HepG2 (cell line): ENCODE measurements around the gene TTC31. TPM values are rescaled to one million over a fixed set of nuclear protein-coding genes. Genes with fewer than 3 reads are reported as not detected.
A peak's percentile ranks its signal among the peaks of the same experiment; 100 is the strongest.

Experiments used
- FOXP4 ChIP-seq: sonication (generic); formaldehyde crosslinking; IDR thresholded peaks from 2 replicates; pipeline ENCODE4 v1.4.0; 2020; ENCODE audit warnings: missing genetic modification reagents
- GABPB1 ChIP-seq: IDR thresholded peaks from 2 replicates; pipeline ENCODE4 v1.6.1; 2016; ENCODE audit warnings: mild to moderate bottlenecking, missing genetic modification reagents, moderate library complexity, missing compliant biosample characterization
- KLF13 ChIP-seq: sonication (generic); formaldehyde crosslinking; IDR thresholded peaks from 2 replicates; pipeline ENCODE4 v1.4.0; 2020; ENCODE audit warnings: mild to moderate bottlenecking, missing genetic modification reagents
- MAFG ChIP-seq: sonication (generic); formaldehyde crosslinking; IDR thresholded peaks from 2 replicates; pipeline ENCODE4 v1.5.1; 2020; ENCODE audit warnings: mild to moderate bottlenecking, missing genetic modification reagents
- NFE2L1 ChIP-seq: sonication (generic); formaldehyde crosslinking; IDR thresholded peaks from 2 replicates; pipeline ENCODE4 v1.4.0; 2020; ENCODE audit warnings: missing genetic modification reagents, mild to moderate bottlenecking, borderline replicate concordance
- NFYB ChIP-seq: sonication (generic); formaldehyde crosslinking; IDR thresholded peaks from 2 replicates; pipeline ENCODE4 v1.4.0; 2020; ENCODE audit warnings: missing genetic modification reagents
- NKX3-1 ChIP-seq: sonication (generic); formaldehyde crosslinking; IDR thresholded peaks from 2 replicates; pipeline ENCODE4 v1.5.0; 2020; ENCODE audit warnings: missing genetic modification reagents
- RBFOX2 ChIP-seq: fragments of 200-400 bp; formaldehyde crosslinking; IDR thresholded peaks from 2 replicates; pipeline ENCODE4 v1.6.1; 2017; ENCODE audit warnings: low read depth, mild to moderate bottlenecking, low read length
- REL ChIP-seq: sonication (generic); formaldehyde crosslinking; conservative IDR thresholded peaks from 2 replicates; pipeline ENCODE4 v1.8.0; 2022; ENCODE audit warnings: mild to moderate bottlenecking, missing genetic modification reagents, moderate library complexity
- RXRB ChIP-seq: IDR thresholded peaks from 2 replicates; pipeline ENCODE4 v1.6.1; 2016; ENCODE audit warnings: borderline replicate concordance, missing genetic modification reagents, missing compliant biosample characterization
- SMAD9 ChIP-seq: sonication (generic); formaldehyde crosslinking; IDR thresholded peaks from 2 replicates; pipeline ENCODE4 v1.5.1; 2020; ENCODE audit warnings: mild to moderate bottlenecking, missing genetic modification reagents
- WIZ ChIP-seq: sonication (generic); formaldehyde crosslinking; IDR thresholded peaks from 2 replicates; pipeline ENCODE4 v1.5.1; 2020; ENCODE audit warnings: mild to moderate bottlenecking, missing genetic modification reagents
- XRCC5 ChIP-seq: fragments of 200-400 bp; formaldehyde crosslinking; optimal IDR thresholded peaks from 2 replicates; pipeline ENCODE3; 2017; ENCODE audit warnings: mild to moderate bottlenecking, low read length
- ZBTB1 ChIP-seq: sonication (generic); formaldehyde crosslinking; IDR thresholded peaks from 2 replicates; pipeline ENCODE4 v1.4.0; 2020; ENCODE audit warnings: missing genetic modification reagents, borderline replicate concordance
- ZBTB38 ChIP-seq: sonication (generic); formaldehyde crosslinking; IDR thresholded peaks from 2 replicates; pipeline ENCODE4 v1.5.1; 2020; ENCODE audit warnings: mild to moderate bottlenecking, missing genetic modification reagents
- ZFP90 ChIP-seq: sonication (generic); formaldehyde crosslinking; IDR thresholded peaks from 2 replicates; pipeline ENCODE4 v1.8.0; 2022; ENCODE audit warnings: missing genetic modification reagents, mild to moderate bottlenecking, inconsistent platforms, borderline replicate concordance
- ZNF263 ChIP-seq: sonication (generic); formaldehyde crosslinking; IDR thresholded peaks from 2 replicates; pipeline ENCODE4 v1.4.0; 2020; ENCODE audit warnings: missing genetic modification reagents
- ZNF337 ChIP-seq: sonication (generic); formaldehyde crosslinking; IDR thresholded peaks from 2 replicates; pipeline ENCODE4 v1.5.1; 2020; ENCODE audit warnings: missing genetic modification reagents, low read depth, mild to moderate bottlenecking, borderline replicate concordance
- ZNF556 ChIP-seq: sonication (generic); formaldehyde crosslinking; IDR thresholded peaks from 2 replicates; pipeline ENCODE4 v1.4.0; 2020; ENCODE audit warnings: mild to moderate bottlenecking, missing genetic modification reagents, borderline replicate concordance
- ZNF7 ChIP-seq: IDR thresholded peaks from 2 replicates; pipeline ENCODE4 v1.6.1; 2016; ENCODE audit warnings: missing biosample characterization, missing genetic modification reagents
- ZSCAN22 ChIP-seq: sonication (generic); formaldehyde crosslinking; IDR thresholded peaks from 2 replicates; pipeline ENCODE4 v1.4.0; 2020; ENCODE audit warnings: mild to moderate bottlenecking, missing genetic modification reagents
- ZSCAN29 ChIP-seq: sonication (generic); formaldehyde crosslinking; conservative IDR thresholded peaks from 2 replicates; pipeline ENCODE4 v1.4.0; 2020; ENCODE audit warnings: mild to moderate bottlenecking, missing genetic modification reagents
- polyA plus RNA-seq, 8 experiments: library from polyadenylated mRNA; depleted of rRNA in 3 of 8; stranded (reverse) in 7 of 8; unstranded in 1 of 8; fragments of >200 nt; fragmentation: Illumina TruSeq in 4 of 8; extraction: Trizol in 4 of 8; gene quantifications; 2 replicates each; pipeline versions ENCODE4 v1.2.1 to v1.2.3, GENCODE V29; 2011 to 2016; ENCODE audit warnings: low read depth in 4 of 8, missing spikeins in 1 of 8, mixed read lengths in 1 of 8; ENCODE audit not compliant: insufficient read depth in 1 of 8
- total RNA-seq, 5 experiments: library from RNA; depleted of rRNA; stranded (reverse); fragments of >200 nt; fragmentation: Illumina TruSeq; extraction: Trizol; gene quantifications; 2 replicates each; pipeline ENCODE4 v1.2.3, GENCODE V29; 2016; ENCODE audit warnings: low read depth in 1 of 5
- TF ChIP-seq, protein P1 (sequence below): sonication (generic); formaldehyde crosslinking; IDR thresholded peaks from 2 replicates; pipeline ENCODE4 v1.5.1; 2020; ENCODE audit warnings: mild to moderate bottlenecking, missing genetic modification reagents, moderate library complexity
- TF ChIP-seq, protein P2 (sequence below): sonication (generic); formaldehyde crosslinking; IDR thresholded peaks from 2 replicates; pipeline ENCODE4 v1.8.0; 2022; ENCODE audit warnings: missing genetic modification reagents, low read depth, mild to moderate bottlenecking, borderline replicate concordance

TTC31 gene
- total and polyA plus RNA-seq, 2 of the 13 experiments (the other 11 are each of a cell fraction or from before 2014, with no cell fraction given) = 28.3 to 39.5 TPM

- TF ChIP-seq NFYB (CRISPR knock-in tag) (peak; percentile 57; the same call in 1 of the 2 replicates), FOXP4 (CRISPR knock-in tag) (peak; percentile 36; the same call in 1 of the 2 replicates), REL (CRISPR knock-in tag) (no peak), GABPB1 (peak; percentile 76), ZSCAN22 (no peak), ZNF7 (CRISPR knock-in tag) (no peak), MAFG (CRISPR knock-in tag) (no peak), ZFP90 (CRISPR knock-in tag) (no peak), RXRB (CRISPR knock-in tag) (peak; percentile 78; the same call in 1 of the 2 replicates), WIZ (no peak; the same call in 1 of the 2 replicates), ZBTB38 (peak; percentile 1; the same call in 1 of the 2 replicates), XRCC5 (peak; percentile 63), ZNF263 (CRISPR knock-in tag) (peak; percentile 27; the same call in 1 of the 2 replicates), ZSCAN29 (no peak), ZNF556 (no peak), NFE2L1 (CRISPR knock-in tag) (no peak), ZBTB1 (no peak), KLF13 (CRISPR knock-in tag) (no peak), SMAD9 (no peak), NKX3-1 (CRISPR knock-in tag) (no peak), ZNF337 (CRISPR knock-in tag) (no peak), RBFOX2 (peak; percentile 69)
- TF ChIP-seq, protein P1, sequence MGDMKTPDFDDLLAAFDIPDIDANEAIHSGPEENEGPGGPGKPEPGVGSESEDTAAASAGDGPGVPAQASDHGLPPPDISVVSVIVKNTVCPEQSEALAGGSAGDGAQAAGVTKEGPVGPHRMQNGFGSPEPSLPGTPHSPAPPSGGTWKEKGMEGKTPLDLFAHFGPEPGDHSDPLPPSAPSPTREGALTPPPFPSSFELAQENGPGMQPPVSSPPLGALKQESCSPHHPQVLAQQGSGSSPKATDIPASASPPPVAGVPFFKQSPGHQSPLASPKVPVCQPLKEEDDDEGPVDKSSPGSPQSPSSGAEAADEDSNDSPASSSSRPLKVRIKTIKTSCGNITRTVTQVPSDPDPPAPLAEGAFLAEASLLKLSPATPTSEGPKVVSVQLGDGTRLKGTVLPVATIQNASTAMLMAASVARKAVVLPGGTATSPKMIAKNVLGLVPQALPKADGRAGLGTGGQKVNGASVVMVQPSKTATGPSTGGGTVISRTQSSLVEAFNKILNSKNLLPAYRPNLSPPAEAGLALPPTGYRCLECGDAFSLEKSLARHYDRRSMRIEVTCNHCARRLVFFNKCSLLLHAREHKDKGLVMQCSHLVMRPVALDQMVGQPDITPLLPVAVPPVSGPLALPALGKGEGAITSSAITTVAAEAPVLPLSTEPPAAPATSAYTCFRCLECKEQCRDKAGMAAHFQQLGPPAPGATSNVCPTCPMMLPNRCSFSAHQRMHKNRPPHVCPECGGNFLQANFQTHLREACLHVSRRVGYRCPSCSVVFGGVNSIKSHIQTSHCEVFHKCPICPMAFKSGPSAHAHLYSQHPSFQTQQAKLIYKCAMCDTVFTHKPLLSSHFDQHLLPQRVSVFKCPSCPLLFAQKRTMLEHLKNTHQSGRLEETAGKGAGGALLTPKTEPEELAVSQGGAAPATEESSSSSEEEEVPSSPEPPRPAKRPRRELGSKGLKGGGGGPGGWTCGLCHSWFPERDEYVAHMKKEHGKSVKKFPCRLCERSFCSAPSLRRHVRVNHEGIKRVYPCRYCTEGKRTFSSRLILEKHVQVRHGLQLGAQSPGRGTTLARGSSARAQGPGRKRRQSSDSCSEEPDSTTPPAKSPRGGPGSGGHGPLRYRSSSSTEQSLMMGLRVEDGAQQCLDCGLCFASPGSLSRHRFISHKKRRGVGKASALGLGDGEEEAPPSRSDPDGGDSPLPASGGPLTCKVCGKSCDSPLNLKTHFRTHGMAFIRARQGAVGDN (CRISPR knock-in tag) = peak; percentile 45
- TF ChIP-seq, protein P2, sequence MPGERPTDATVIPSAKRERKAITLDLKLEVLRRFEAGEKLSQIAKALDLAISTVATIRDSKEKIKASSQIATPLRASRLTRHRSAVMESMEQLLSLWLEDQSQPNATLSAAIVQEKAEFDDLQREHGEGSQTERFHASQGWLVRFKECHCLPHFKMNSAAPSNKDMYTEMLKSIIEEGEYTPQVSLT = no peak
These were observed 43.1 kb downstream of the TTC31 start, which contains the start of gene DQX1 (continued) for GRCh38 chr2:74525717-74526648.
